ENCODE data around the gene OR9G1.
"Not testable (repeated sequence)": the region's sequence is repeated elsewhere in the genome, so short reads cannot be mapped to it uniquely, and the experiment has no call there.

Gene OR9G1, protein sequence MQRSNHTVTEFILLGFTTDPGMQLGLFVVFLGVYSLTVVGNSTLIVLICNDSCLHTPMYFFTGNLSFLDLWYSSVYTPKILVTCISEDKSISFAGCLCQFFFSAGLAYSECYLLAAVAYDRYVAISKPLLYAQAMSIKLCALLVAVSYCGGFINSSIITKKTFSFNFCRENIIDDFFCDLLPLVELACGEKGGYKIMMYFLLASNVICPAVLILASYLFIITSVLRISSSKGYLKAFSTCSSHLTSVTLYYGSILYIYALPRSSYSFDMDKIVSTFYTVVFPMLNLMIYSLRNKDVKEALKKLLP

DNA sequence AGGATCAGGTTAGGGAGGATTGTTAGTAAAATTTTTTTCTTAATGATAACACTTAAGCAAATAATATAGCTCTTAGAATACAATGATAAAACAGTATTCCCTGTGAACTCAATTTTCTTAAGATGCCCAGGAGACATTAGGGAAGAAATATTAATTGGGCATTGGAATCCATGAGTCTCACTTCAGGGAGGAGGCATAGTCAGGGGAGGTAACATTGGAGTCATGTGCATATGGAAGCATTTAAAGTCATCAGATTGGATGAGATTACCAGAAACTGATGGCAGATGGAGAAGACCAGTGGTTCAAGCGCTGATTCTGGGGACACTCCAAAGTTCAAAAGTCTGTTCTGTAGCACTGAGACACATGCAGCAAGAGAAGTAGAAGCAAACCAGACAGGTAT is at the start of gene OR9G1:
Gene OR9G1, plus strand, starts transcription at position 301 of the 400 bp plus-strand sequence. CDS start 1,293 bp downstream, outside the sequence.
- DNase-seq: no peak

DNA sequence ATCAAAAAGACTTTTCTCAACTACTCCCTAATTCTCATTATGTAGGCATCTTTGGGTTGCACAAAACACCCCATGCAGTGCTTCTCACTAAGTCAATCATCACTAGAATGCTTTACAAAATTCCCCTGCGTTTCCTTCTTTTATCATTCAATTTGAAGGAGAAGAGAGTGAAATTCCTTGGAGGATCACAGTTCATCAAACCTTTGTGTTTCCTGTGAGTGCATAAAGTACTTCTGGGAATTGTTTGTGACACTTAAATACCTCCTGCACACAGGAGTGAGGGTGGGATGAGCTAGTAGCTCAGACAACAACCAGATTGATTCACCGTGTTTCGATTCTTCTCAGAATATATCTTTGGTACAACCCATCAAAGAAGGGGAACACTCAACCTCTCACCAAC is 39.1 kb upstream of the OR9G1 start:
- no peak for DNase-seq

DNA sequence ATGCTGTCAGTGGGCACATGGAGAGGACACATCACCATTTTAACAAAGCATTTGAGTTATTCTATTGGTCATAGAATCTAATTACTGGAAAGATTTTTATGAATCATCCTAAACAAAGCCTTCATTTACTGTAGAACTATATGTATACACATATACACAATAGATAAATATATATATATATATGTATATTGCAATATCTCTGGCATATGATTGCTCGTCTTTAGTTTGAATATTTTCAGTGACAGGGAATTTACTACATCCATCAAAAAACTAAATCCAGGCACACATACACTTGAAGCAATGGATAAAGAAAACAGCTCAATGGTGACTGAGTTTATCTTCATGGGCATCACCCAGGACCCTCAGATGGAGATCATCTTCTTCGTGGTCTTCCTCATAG is 35.5 kb upstream of the OR9G1 start, which contains the start of gene OR5AR1:
Gene OR5AR1, plus strand, starts transcription at position 301 of the 400 bp plus-strand sequence. Its CDS starts 0 bp downstream, at position 301.
- DNase-seq: no peak

DNA sequence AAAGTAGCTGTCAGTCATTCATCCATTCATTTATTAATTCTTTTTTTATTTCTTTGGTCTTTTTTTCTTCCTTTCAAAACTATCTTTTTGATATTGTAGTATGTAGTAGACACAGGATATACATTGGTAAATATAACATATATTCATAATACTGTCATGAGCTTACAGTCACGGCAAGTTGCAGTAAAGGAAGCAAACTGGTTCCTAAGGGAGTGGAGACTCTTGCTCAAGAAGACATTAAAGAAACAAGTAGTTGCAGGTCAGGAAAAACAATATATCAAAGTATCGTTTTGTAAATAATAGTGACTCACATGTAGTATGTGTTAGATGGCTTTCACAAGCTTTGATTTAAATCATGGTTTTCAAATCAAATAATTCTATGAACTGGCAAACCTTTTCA is 27.9 kb upstream of the OR9G1 start:
- no peak for DNase-seq

DNA sequence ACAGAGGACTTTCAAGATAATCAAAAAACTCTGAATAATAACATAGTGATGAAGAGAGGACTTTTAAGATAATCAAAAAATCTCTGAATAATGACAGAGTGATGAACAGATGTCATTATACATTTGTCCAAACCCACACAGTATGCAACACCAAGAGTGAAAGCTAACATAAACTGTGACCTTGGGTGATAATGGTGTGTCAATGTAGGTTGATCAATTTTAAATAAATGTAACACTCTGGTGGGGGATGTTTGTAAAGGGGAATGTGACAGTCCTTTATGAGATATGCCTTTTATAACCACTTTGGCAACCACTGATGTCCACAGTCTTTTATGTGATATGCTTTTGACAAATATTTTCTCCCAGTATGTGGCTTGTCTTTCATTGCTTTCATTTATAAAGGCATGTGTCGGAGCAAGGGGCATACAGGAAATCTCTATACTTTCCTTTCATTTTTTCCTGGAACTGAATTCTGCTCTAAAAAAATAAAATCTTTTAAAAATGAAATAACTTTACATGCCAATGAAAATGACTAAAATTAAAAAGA is 10.3 kb upstream of the OR9G1 start:
- DNase-seq: no peak

DNA sequence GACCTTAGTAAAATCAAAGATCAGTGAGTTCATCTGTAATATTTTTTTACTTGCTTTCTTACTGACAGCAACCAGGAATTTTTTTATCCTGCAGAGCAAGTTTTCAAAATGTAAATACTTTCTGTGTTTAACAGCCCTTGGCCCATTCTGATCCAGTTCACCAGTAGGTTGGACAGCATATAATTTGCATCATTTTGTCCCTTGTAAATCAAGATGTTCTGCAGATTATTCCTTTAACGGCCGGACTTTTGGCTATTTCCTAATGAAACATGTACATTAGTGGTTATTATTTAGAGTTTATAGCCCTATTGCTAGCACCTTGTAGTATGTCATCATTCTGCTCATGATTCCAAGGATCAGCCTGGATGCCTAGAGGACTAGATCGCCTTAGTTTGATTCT is 7.7 kb upstream of the OR9G1 start:
- not testable (repeated sequence) for DNase-seq

DNA sequence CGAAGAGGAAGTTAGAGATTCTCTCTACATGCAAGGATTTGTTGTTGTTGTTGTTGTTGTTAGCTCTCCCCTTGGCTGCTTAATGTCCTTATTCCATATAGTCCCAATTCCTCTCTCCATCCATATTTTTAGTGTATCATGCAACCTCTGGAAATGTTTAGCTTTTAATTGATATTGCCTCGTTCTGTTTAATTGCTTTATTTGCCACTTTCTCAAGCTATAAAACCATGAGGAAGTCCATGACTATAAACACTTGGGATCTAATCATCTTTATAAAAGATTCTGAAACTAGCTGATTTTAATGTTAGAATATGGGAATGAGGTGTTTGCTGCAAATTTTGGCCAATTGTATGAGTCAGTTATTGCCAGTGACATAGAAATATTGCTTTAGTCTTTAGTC is 5.5 kb upstream of the OR9G1 start:
- no peak for DNase-seq

DNA sequence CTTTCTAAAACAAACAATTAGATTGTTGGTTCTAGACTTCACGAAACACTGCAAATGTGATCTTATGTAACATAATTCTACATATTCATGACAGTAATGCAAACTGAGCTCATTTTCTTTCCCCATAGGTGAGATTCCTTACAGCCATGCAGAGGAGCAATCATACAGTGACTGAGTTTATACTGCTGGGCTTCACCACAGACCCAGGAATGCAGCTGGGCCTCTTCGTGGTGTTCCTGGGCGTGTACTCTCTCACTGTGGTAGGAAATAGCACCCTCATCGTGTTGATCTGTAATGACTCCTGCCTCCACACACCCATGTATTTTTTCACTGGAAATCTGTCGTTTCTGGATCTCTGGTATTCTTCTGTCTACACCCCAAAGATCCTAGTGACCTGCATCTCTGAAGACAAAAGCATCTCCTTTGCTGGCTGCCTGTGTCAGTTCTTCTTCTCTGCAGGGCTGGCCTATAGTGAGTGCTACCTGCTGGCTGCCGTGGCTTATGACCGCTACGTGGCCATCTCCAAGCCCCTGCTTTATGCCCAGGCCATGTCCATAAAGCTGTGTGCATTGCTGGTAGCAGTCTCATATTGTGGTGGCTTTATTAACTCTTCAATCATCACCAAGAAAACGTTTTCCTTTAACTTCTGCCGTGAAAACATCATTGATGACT is 1.5 kb downstream of the OR9G1 start:
- no peak for DNase-seq

DNA sequence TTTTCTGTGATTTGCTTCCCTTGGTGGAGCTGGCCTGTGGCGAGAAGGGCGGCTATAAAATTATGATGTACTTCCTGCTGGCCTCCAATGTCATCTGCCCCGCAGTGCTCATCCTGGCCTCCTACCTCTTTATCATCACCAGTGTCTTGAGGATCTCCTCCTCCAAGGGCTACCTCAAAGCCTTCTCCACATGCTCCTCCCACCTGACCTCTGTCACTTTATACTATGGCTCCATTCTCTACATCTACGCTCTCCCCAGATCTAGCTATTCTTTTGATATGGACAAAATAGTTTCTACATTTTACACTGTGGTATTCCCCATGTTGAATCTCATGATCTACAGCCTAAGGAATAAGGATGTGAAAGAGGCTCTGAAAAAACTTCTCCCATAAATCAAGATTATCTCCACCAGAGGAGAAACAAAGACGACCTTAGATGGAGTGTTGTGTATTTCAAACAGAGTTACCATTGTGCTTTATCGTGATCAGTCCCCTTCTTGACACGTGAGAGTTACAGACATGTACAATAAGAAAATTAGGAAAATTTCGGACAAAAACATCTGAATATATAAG is 2.1 kb downstream of the OR9G1 start:
- DNase-seq: no peak

DNA sequence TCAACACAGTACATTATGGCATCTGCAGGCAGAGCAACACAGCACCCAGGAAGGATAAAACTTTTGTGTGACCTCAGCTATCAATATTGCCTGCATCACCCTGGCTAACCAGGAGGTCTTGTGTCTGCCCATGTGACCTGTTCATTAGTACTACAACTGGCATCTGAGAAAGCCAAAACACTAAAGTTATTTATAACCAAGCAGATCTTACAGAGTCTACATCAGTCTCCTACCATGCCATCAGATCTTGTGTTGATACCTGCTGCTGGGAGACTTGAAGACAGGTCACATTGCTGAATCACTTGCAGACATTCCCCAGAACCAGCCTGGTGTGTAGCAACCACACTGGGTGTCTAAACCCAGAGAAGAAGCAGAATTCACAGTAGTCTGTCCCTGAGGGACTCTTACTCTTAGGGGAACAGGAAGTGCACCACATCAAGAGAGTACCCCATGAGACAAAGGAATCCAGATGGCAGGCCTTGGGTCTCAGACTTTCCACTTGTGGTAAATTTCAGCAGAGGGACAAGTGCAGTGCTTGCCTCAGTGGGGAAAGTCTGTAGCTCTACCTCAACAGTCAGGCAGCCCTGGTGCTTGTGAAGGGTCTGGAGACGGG is 7.0 kb downstream of the OR9G1 start:
- no peak for DNase-seq

DNA sequence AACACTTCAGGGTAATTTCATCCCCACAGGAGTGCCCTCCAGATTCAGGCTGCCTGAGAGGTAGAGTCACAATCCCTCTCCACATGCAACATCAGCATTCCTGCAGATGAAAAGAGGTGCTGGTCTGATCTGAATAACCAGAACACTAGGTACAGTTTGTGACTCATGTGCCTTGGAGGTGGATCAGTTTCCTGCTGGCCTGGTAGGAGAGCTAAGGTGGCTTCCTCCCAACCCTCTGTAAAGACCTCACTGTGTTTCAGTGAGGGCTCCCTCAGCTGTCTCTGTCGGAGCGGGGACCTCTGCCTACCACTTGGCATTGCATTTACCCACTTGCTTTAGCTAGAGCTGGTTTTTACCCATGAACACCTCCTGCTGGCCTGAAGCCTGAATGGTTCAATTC is 7.6 kb downstream of the OR9G1 start:
- DNase-seq: no peak

DNA sequence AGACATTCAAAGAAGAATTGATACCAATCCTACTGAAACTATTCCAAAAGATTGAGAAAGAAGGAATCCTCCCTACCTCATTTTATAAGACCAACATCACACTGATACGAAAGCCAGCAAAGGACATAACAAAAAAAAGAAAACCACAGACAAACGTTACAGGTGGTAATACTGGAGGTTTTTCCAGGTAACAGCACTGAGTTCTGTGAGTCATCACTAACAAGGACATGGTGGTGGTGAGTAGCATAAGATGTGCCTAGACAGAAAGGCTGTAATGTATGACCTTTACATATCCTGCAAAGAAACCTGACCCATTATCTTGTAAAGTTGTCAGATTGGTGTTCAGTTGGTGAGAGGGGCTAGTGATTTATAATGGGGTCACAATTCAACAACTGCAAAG is 15.3 kb downstream of the OR9G1 start:
- DNase-seq: no peak

DNA sequence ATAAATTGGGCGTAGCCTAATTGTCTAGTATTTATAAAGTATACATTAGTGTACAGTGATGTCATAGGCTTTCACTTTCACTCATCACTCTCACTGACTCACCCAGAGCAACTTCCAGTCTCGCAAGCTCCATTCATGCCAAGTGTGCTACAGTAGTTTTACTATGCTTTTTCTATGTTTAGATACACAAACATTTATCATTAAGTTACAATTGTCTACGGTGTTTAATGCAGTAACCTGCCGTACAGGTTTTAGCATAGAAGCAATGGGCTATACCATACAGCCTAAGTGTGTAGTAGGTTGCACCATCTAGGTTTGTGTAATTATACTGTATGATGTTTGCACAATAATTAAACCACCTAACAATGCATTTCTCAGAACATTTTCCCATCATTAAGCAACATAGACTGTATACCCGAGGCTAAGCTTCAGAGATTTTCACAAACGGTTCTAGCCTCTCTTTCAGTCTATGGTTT is 17.5 kb downstream of the OR9G1 start:
- DNase-seq: no peak

DNA sequence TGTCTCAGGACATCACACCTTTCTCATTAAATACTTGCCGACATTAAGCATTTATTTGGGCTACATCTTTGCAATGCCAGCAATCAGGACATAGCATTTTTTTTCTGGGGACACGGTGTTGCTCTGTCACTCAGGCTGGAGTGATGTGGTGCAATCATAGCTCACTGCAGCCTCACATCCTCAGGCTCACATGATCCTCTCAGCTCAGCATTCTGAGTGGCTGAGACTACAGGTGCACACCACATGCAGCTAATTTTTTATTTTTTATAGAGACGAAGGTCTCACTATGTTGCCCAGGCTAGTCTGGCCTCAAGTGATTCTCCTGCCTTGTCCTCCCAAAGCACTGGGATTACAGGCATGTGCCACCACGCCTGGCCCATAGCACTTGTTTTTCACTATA is 21.6 kb downstream of the OR9G1 start:
- no peak for DNase-seq

DNA sequence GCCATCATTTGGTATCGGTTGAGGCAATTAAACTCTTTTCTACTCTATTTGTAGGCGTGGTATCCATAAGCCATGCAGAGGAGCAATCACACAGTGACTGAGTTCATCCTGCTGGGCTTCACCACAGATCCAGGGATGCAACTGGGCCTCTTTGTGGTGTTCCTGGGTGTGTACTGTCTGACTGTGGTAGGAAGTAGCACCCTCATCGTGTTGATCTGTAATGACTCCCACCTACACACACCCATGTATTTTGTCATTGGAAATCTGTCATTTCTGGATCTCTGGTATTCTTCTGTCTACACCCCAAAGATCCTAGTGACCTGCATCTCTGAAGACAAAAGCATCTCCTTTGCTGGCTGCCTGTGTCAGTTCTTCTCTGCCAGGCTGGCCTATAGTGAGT is 41.2 kb downstream of the OR9G1 start:
- no peak for DNase-seq

DNA sequence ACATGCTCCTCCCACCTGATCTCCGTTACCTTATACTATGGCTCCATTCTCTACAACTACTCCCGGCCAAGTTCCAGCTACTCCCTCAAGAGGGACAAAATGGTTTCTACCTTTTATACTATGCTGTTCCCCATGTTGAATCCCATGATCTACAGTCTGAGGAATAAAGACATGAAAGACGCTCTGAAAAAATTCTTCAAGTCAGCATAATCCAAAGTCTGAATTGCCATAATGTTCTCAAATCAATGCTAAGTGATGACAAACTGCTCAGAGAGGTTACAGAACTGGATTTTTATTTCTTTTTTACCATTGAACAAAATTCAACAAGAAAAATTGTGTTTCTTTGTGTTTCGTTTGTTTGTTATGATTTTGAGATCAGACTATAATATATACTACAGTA is 42.0 kb downstream of the OR9G1 start:
- no peak for DNase-seq

DNA sequence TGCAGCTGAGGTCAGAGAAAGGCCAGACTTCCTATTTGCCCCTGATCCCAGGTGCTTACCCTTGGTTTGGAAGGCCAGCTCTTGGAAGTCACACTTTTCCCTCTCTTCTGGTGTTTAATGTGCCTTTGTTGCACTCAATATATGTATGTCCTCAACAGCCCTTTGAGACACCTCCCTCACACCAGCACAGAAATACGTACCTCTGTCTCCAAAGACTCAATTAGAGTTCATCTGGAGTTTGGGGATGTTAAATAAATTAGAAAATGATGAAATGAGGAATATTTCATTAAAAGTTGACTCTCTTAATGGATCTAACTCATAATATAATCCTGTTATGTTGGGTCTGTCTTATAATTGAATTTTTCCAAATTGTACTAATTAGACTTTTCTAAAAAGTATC is 49.7 kb downstream of the OR9G1 start, which contains the start of gene OR9G4:
Gene OR9G4, minus strand, starts transcription at position 101 of the 400 bp plus-strand sequence. CDS start 4,931 bp downstream, outside the sequence.
- DNase-seq: no peak

DNA sequence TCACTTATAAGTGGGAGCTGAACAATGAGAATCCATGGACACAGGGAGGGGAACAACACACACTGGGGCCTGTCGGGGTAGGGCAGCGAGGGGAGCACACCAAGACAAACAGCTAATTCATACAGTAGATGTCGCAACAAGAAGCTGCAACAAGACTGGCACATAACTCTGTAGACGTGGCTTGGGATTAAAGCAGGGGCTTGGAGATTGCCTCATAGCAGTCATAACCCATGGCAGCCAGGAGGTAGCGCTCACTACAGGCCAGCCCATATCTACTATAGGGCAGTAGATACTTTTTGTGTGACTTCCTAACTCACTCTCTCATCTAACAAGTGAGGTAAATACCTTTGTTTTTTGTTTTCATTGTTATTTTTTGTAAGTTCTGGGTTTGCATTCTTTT is 51.3 kb downstream of the OR9G1 start:
- no peak for DNase-seq

DNA sequence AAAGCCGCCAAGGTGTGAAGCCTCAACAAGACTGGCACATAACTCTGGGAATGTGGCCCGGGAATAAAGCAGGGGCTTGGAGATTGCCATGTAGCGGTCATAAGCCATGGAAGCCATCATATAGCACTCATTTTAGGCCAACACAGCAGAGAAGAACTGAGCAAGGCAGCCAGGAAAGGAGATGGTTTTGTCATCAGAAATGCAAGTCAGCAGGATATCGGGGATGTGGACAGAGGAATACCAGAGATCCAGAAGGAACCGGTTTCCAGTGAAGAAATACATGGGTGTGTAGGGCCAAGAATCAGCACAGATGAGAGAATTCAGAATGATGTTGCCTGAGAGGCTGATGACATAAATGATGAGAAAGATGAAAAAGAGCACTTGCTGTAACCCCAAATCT is 52.6 kb downstream of the OR9G1 start:
- no peak for DNase-seq

All from SHP77 (cell line).